ENCODE results near the gene METRNL.

The METRNL gene

GRCh38 chr17:83104577-83105505, 25.4 kb downstream of the METRNL start:
- DNase-seq (ENCODE audit: low read depth) = no peak
- TF ChIP-seq CTCF (IDR thresholded peaks at IDR 0.05; ENCODE audit: control insufficient read depth, insufficient read depth, low read depth, low read length, missing control alignments) = no peak
- H3K4me3 ChIP-seq (ENCODE audit: control insufficient read depth, low read depth, low read length) = no peak overlapping the region

- no peak for TF ChIP-seq CTCF (IDR thresholded peaks at IDR 0.05; ENCODE audit: control insufficient read depth, insufficient read depth, low read depth, low read length, missing control alignments)
- no peak for DNase-seq (ENCODE audit: low read depth)
- H3K4me3 ChIP-seq (ENCODE audit: control insufficient read depth, low read depth, low read length) = no peak overlapping the region
Measured at GRCh38 chr17:83105512-83105911, 26.1 kb downstream of the METRNL start.

GRCh38 chr17:83106056-83106588, 26.7 kb downstream of the METRNL start:
- no peak for DNase-seq (ENCODE audit: low read depth)
- no peak overlapping the region for H3K4me3 ChIP-seq (ENCODE audit: control insufficient read depth, low read depth, low read length)
- TF ChIP-seq CTCF (IDR thresholded peaks at IDR 0.05; ENCODE audit: control insufficient read depth, insufficient read depth, low read depth, low read length, missing control alignments) = no peak

GRCh38 chr17:83106913-83107655, 27.7 kb downstream of the METRNL start:
- DNase-seq (ENCODE audit: low read depth) = no peak
- H3K4me3 ChIP-seq (ENCODE audit: control insufficient read depth, low read depth, low read length) = no peak overlapping the region
- TF ChIP-seq CTCF (IDR thresholded peaks at IDR 0.05; ENCODE audit: control insufficient read depth, insufficient read depth, low read depth, low read length, missing control alignments) = no peak

GRCh38 chr17:83107656-83108048, 28.2 kb downstream of the METRNL start:
- no peak for TF ChIP-seq CTCF (IDR thresholded peaks at IDR 0.05; ENCODE audit: control insufficient read depth, insufficient read depth, low read depth, low read length, missing control alignments)
- DNase-seq (ENCODE audit: low read depth) = no peak
- H3K4me3 ChIP-seq (ENCODE audit: control insufficient read depth, low read depth, low read length) = no peak overlapping the region

- no peak for DNase-seq (ENCODE audit: low read depth)
- no peak overlapping the region for H3K4me3 ChIP-seq (ENCODE audit: control insufficient read depth, low read depth, low read length)
- no peak for TF ChIP-seq CTCF (IDR thresholded peaks at IDR 0.05; ENCODE audit: control insufficient read depth, insufficient read depth, low read depth, low read length, missing control alignments)
Measured at GRCh38 chr17:83108709-83109108, 29.3 kb downstream of the METRNL start.

All from AG09309 (cell line).